WERI-Rb-1 (cell line): ENCODE measurements around the gene SOCS4.

Experiments
- DNase-seq: peaks from one replicate; pipeline ENCODE4 v3.0.0-alpha.2; 2020
- H3K27ac ChIP-seq: fragments of 250-450 bp; sonication (Bioruptor Pico); 2 replicates; pipeline ENCODE4 v1.5.1; 2020; ENCODE audit warnings: mild to moderate bottlenecking, moderate library complexity
- H3K27me3 ChIP-seq: fragments of 250-450 bp; sonication (Bioruptor Pico); 2 replicates; pipeline ENCODE4 v1.5.1; 2021; ENCODE audit warnings: mild to moderate bottlenecking, low read depth, moderate library complexity; ENCODE audit not compliant: insufficient read depth, severe bottlenecking
- H3K36me3 ChIP-seq: fragments of 250-450 bp; sonication (Bioruptor Pico); 2 replicates; pipeline ENCODE4 v1.5.1; 2020; ENCODE audit warnings: mild to moderate bottlenecking, moderate library complexity
- H3K4me3 ChIP-seq: 2 replicates; pipeline ENCODE4 v1.5.1; 2011; ENCODE audit warnings: low read depth, mild to moderate bottlenecking, control low read depth, low read length
- H3K9me3 ChIP-seq: fragments of 250-450 bp; sonication (Bioruptor Pico); 2 replicates; pipeline ENCODE4 v1.5.1; 2021; ENCODE audit warnings: mild to moderate bottlenecking, moderate library complexity; ENCODE audit not compliant: severe bottlenecking
- TF ChIP-seq, protein P1 (sequence below): IDR thresholded peaks from 2 replicates; pipeline ENCODE4 v1.5.1; 2011; ENCODE audit warnings: low read depth, mild to moderate bottlenecking, control low read depth, inconsistent platforms, low read length

SOCS4 gene

DNA sequence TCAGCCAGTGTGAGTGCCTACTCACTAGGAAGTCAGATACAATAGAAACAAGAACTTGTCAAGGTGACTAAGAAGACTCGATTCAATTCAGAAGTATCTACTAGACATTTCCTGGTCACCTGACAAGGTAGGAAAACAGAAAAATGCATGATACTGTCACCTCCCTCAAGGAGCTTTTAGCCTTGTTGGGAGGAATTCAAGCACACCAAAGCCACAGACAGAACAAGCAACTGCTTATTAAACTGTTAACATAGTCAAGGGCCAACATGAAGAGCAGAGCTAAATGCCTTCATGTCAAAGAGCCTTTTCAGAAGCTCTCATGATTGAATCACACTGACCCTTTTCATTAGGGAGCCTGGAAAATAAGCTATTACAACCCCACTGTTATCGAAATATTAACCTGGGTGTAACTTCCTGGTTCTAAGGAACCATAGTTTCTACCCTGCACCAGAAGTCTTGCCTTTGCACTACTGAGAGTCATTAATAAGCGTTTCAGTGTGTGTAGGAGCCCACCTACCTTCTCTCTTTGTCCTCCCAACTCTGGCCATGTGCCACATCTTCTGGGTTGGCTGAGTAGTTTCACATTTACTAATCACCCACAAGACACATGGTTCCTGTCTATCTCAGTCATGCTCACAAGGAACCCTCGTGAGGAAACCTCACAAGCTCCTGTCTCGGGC lies 71.0 kb downstream of the SOCS4 start:
- H3K36me3 ChIP-seq = no peaks in the 10 kb centered on the region
- no peaks in the 10 kb centered on the region for H3K9me3 ChIP-seq
- no peaks in the 10 kb centered on the region for H3K27me3 ChIP-seq
- H3K4me3 ChIP-seq = no peak overlapping the region
- TF ChIP-seq, protein P1, sequence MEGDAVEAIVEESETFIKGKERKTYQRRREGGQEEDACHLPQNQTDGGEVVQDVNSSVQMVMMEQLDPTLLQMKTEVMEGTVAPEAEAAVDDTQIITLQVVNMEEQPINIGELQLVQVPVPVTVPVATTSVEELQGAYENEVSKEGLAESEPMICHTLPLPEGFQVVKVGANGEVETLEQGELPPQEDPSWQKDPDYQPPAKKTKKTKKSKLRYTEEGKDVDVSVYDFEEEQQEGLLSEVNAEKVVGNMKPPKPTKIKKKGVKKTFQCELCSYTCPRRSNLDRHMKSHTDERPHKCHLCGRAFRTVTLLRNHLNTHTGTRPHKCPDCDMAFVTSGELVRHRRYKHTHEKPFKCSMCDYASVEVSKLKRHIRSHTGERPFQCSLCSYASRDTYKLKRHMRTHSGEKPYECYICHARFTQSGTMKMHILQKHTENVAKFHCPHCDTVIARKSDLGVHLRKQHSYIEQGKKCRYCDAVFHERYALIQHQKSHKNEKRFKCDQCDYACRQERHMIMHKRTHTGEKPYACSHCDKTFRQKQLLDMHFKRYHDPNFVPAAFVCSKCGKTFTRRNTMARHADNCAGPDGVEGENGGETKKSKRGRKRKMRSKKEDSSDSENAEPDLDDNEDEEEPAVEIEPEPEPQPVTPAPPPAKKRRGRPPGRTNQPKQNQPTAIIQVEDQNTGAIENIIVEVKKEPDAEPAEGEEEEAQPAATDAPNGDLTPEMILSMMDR = no peak
- no peak for DNase-seq
- no peak overlapping the region for H3K27ac ChIP-seq

DNA sequence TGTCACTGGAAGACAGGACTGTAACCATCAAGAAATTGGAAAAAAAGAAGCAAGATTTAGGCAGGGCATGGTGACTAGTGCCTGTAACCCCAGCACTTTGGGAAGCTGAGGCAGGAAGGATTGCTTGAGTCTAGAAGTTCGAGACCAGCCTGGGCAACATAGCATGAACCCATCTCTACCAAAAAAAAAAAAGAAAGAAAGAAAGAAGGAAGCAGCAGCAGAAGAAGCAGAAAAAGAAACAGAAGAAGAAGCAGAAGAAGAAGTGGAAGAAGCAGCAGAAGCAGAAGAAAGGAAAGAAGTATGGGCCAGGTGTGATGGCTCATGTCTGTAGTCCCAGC lies 71.5 kb downstream of the SOCS4 start:
- H3K27ac ChIP-seq = no peak overlapping the region
- H3K4me3 ChIP-seq = no peak overlapping the region
- no peaks in the 10 kb centered on the region for H3K36me3 ChIP-seq
- H3K9me3 ChIP-seq = no peaks in the 10 kb centered on the region
- TF ChIP-seq, protein P1 = no peak
- no peaks in the 10 kb centered on the region for H3K27me3 ChIP-seq
- DNase-seq = no peak
